Measurements from ENCODE around the gene KRT25.

GRCh38 chr17:40777459-40777858, 22.3 kb upstream of the KRT25 start:
- TF ChIP-seq POLR2A (IDR thresholded peaks at IDR 0.05; ENCODE audit: borderline replicate concordance, extremely low read depth, insufficient read depth, insufficient read length) (no peak), YY1 (IDR thresholded peaks at IDR 0.05; ENCODE audit: extremely low read depth, insufficient replicate concordance, low read depth, low read length) (no peak), ZFX (IDR thresholded peaks at IDR 0.05) (no peak), ZNF274 (IDR thresholded peaks at IDR 0.05; ENCODE audit: low read depth, low read length) (no peak), CTCF (IDR thresholded peaks at IDR 0.05 in 2 of 3, conservative IDR thresholded peaks at IDR 0.05 in 1 of 3; ENCODE audit: borderline replicate concordance in 1 of 3, insufficient read depth in 1 of 3, low read depth in 2 of 3, low read length in 2 of 3) (no peak), POLR2AphosphoS5 (IDR thresholded peaks at IDR 0.05; ENCODE audit: low read depth, low read length) (no peak), EZH2 (IDR thresholded peaks at IDR 0.05) (no peak), SRF (IDR thresholded peaks at IDR 0.05; ENCODE audit: low read depth) (no peak), EGR1 (IDR thresholded peaks at IDR 0.05; ENCODE audit: low read depth) (no peak), CEBPB (IDR thresholded peaks at IDR 0.05; ENCODE audit: low read depth) (no peak)
- TF ChIP-seq, protein P1, sequence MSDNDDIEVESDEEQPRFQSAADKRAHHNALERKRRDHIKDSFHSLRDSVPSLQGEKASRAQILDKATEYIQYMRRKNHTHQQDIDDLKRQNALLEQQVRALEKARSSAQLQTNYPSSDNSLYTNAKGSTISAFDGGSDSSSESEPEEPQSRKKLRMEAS (IDR thresholded peaks at IDR 0.05), result no peak
- TF ChIP-seq, protein P2, sequence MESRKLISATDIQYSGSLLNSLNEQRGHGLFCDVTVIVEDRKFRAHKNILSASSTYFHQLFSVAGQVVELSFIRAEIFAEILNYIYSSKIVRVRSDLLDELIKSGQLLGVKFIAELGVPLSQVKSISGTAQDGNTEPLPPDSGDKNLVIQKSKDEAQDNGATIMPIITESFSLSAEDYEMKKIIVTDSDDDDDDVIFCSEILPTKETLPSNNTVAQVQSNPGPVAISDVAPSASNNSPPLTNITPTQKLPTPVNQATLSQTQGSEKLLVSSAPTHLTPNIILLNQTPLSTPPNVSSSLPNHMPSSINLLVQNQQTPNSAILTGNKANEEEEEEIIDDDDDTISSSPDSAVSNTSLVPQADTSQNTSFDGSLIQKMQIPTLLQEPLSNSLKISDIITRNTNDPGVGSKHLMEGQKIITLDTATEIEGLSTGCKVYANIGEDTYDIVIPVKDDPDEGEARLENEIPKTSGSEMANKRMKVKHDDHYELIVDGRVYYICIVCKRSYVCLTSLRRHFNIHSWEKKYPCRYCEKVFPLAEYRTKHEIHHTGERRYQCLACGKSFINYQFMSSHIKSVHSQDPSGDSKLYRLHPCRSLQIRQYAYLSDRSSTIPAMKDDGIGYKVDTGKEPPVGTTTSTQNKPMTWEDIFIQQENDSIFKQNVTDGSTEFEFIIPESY (IDR thresholded peaks at IDR 0.05; ENCODE audit: extremely low read depth, insufficient replicate concordance, low read length), result no peak
- TF ChIP-seq, protein P3, sequence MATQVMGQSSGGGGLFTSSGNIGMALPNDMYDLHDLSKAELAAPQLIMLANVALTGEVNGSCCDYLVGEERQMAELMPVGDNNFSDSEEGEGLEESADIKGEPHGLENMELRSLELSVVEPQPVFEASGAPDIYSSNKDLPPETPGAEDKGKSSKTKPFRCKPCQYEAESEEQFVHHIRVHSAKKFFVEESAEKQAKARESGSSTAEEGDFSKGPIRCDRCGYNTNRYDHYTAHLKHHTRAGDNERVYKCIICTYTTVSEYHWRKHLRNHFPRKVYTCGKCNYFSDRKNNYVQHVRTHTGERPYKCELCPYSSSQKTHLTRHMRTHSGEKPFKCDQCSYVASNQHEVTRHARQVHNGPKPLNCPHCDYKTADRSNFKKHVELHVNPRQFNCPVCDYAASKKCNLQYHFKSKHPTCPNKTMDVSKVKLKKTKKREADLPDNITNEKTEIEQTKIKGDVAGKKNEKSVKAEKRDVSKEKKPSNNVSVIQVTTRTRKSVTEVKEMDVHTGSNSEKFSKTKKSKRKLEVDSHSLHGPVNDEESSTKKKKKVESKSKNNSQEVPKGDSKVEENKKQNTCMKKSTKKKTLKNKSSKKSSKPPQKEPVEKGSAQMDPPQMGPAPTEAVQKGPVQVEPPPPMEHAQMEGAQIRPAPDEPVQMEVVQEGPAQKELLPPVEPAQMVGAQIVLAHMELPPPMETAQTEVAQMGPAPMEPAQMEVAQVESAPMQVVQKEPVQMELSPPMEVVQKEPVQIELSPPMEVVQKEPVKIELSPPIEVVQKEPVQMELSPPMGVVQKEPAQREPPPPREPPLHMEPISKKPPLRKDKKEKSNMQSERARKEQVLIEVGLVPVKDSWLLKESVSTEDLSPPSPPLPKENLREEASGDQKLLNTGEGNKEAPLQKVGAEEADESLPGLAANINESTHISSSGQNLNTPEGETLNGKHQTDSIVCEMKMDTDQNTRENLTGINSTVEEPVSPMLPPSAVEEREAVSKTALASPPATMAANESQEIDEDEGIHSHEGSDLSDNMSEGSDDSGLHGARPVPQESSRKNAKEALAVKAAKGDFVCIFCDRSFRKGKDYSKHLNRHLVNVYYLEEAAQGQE (IDR thresholded peaks at IDR 0.05; ENCODE audit: low read depth), result no peak

Measured in HCT116 (cell line).